ENCODE results near the gene ATG7. TPM values are rescaled to one million over a fixed set of nuclear protein-coding genes. Genes with fewer than 3 reads are reported as not detected.

ATG7 gene
- total RNA-seq, 1 donor from 2014 or later: 51.7 TPM

DNA sequence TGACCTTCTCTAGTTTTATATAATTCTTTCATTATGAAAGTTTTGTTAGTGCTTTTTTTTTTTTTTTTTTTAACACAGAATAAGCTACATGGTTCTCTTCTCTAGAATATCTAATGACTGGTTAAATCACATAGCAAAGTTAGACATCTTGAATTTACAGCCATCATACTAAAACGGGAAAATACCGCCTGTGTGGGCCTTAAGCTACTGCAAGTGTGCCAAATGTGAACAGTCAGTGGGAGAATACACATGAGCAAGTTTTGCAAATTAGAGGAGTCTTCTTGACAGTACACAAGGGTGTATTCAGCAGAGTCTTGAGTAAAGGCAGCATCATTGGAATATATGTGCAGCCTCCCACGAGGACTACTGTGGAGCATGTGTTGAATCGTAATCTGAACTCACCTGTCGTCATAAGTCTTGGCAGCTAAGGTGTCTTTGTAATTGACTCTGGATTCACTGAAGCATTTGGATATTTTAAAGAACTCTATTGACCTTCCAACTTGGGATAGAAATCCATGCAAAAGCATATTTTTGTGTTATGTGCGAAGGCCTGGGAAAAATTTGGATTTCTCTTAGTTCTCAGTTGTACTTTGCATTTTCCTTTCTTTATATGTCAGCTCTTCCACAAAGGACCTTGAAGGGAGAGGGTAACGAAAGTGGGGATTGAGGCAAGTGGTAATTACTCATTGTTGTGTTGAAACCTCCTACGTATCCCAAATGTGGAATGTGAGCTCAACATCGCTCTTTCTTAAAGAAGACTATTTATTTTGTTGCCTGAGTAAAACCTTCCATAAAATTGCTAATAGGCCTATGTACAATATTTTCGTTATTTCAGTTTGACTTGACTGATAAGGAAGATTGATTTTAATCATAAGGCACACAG is 117.4 kb downstream of the ATG7 start:
- no peak for DNase-seq
- Mint-ChIP-seq H3K4me1 (no peaks in the 10 kb centered on the region), H3K27ac (no peak overlapping the region), H3K36me3 (ENCODE audit: low read depth) (peaks cover 26% of the 10 kb centered on the region), H3K27me3 (no peaks in the 10 kb centered on the region), H3K9me3 (no peaks in the 10 kb centered on the region), H3K4me3 (no peak overlapping the region)
- intact Hi-C loops (cut with micrococcal nuclease): no loop called here
- CTCF ChIA-PET: no interaction called here
- no peak for ATAC-seq (ENCODE audit: low read depth)
- POLR2A ChIA-PET: interaction anchor here (0.6 kb wide), 1 partner anchor 268 kb away, joined by 3 read pairs; no protein-coding TSS in a partner anchor
- TF ChIP-seq, protein P1, sequence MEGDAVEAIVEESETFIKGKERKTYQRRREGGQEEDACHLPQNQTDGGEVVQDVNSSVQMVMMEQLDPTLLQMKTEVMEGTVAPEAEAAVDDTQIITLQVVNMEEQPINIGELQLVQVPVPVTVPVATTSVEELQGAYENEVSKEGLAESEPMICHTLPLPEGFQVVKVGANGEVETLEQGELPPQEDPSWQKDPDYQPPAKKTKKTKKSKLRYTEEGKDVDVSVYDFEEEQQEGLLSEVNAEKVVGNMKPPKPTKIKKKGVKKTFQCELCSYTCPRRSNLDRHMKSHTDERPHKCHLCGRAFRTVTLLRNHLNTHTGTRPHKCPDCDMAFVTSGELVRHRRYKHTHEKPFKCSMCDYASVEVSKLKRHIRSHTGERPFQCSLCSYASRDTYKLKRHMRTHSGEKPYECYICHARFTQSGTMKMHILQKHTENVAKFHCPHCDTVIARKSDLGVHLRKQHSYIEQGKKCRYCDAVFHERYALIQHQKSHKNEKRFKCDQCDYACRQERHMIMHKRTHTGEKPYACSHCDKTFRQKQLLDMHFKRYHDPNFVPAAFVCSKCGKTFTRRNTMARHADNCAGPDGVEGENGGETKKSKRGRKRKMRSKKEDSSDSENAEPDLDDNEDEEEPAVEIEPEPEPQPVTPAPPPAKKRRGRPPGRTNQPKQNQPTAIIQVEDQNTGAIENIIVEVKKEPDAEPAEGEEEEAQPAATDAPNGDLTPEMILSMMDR (IDR thresholded peaks at IDR 0.05): no peak

DNA sequence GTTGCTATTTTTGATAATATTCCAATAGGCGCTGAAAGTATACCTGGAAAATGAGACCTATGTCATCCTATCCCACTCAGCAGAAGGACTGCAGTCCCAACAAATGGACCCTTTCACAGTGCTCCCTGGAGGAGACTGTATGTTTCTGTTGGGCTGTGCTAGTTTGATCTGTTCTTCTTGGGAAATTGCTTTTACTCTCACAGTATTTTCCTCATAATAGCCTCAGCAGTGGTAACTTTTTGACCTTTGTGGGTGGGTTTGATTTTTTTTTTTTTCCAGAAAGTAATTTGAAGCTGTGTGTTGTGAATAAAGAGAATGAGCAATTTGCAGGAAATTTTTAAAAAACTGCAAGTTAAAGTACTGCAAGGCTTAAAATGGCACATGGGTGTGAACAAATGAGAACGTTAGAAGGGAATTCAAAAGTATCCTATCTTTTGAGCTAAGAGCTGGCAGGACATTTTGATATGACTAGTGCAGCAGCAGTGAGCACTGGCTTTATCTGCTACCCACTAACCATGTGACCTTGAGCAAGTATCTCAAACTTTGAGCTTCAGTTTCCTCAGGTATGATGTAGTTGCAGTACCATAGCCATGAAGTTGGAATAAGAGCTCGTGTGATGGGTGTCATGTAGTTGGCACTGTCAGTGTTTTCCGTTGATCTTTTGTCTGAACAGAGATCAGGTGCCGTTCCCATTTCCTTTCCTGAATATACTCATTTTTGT is 118.4 kb downstream of the ATG7 start:
- Mint-ChIP-seq H3K4me1 (no peaks in the 10 kb centered on the region), H3K36me3 (ENCODE audit: low read depth) (peaks cover 25% of the 10 kb centered on the region), H3K27ac (no peak overlapping the region), H3K27me3 (no peaks in the 10 kb centered on the region), H3K4me3 (no peak overlapping the region), H3K9me3 (no peaks in the 10 kb centered on the region)
- CTCF ChIA-PET: no interaction called here
- TF ChIP-seq, protein P1 (IDR thresholded peaks at IDR 0.05): no peak
- ATAC-seq (ENCODE audit: low read depth) (no peak), DNase-seq (no peak)
- intact Hi-C loops (cut with micrococcal nuclease): no loop called here
- POLR2A ChIA-PET: no interaction called here

DNA sequence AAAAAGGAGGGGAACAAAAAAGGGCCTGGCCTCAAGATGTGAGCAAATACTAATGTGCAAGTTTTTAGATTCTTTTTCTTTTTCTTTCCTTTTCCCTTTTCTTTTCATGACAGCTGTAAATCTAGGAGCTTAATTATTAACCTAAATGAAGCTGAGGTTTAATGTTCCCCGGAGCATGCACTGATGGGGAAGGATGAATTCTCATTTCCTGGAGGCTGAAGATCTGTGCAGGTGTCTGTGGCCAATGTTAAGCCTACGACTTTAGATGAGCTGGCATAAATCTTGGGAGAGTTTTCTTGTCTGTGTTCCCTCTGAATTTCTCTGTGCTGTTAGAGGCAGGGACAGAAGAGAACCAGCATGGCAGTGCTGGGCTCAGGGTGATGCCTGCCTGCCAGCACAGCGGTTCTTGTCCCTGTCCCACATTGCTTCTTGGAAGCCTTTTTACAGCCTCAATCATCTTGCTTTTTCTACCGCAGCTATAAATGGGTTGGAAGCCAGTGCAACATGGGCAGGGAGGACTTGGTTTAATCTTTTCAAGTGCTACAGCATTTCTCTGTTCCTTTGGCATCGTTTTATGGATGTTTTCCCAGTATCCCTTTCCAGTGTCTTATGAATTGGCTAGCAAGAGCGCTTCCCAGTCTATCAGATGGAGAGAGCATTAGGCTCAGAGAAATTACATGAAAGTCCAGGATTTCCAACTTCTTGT is 119.1 kb downstream of the ATG7 start:
- ChIA-PET CTCF (no interaction called here), POLR2A (no interaction called here)
- Mint-ChIP-seq H3K9me3 (no peaks in the 10 kb centered on the region), H3K27ac (no peak overlapping the region), H3K27me3 (no peaks in the 10 kb centered on the region), H3K4me3 (no peak overlapping the region), H3K36me3 (ENCODE audit: low read depth) (peaks cover 24% of the 10 kb centered on the region), H3K4me1 (no peaks in the 10 kb centered on the region)
- TF ChIP-seq, protein P1 (IDR thresholded peaks at IDR 0.05): no peak
- ATAC-seq (ENCODE audit: low read depth) (no peak), DNase-seq (no peak)
- intact Hi-C loops (cut with micrococcal nuclease): no loop called here

DNA sequence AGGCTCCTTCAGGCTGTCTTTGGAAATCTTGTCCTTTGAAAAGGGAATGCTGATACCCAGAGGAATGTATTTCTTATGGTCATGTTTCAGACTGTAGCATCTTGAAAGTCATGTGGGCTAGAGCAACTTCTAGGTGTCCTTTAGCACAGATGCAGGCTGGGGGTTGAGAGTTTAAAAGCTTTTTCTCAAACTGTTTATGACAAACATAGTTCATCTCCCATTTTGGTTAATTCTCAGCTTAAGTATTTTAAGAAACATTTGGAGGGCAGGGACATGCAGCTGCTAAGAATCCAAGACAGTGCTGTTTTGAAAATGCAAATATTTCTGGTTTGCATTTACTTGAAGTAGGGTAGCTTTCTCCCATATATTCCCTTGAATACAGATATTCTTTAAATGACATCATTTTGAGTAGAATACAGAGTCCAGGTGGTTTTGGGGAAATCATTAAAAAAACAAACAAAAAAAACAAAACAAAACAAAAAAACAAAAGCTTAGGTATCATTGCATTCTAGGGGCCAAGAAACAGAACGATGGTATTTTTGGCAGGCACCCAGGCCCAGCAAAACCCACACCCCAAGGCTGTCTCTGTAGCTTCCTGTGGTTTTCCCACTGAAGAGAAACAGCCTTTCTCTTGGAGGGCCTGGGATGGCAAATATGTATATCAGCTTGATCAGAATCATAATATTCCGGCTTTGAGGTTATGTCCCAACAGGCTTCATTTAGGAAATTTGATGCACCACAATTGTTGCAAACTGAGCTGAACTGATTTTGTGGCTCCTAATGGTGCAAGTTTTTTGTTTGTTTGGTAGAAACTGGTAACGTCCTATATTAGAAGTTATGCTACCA is 120.0 kb downstream of the ATG7 start:
- H3K27ac Mint-ChIP-seq: no peak overlapping the region
- H3K9me3 Mint-ChIP-seq: no peaks in the 10 kb centered on the region

More for the DNA sequence above, 120.0 kb downstream of the ATG7 start:
- H3K4me3 Mint-ChIP-seq: no peak overlapping the region
- TF ChIP-seq, protein P1 (IDR thresholded peaks at IDR 0.05): no peak
- intact Hi-C loops (cut with micrococcal nuclease): no loop called here
- H3K27me3 Mint-ChIP-seq: no peaks in the 10 kb centered on the region
- H3K4me1 Mint-ChIP-seq: no peaks in the 10 kb centered on the region
- no peak for ATAC-seq (ENCODE audit: low read depth)
- peaks cover 19% of the 10 kb centered on the region for H3K36me3 Mint-ChIP-seq (ENCODE audit: low read depth)
- no peak for DNase-seq
- CTCF ChIA-PET: interaction anchor here (1.1 kb wide), 1 partner anchor 57 kb away, joined by 3 read pairs; no protein-coding TSS in a partner anchor
- POLR2A ChIA-PET: interaction anchor here (0.7 kb wide), 1 partner anchor 29 kb away, joined by 3 read pairs; no protein-coding TSS in a partner anchor

Data from activated B cell treated with CpG ODN at 0.5 μM for 24 hours (primary cell).